H1 (cell line): ENCODE results near the gene DEGS2.

Experiments
- CTCF ChIP-seq, 3 experiments: IDR thresholded peaks; 1 replicate in 2 of 3; 2 replicates in 1 of 3; pipeline versions ENCODE4 v1.5.1 to v1.6.1; 2011; ENCODE audit warnings: low read length in 3 of 3, mild to moderate bottlenecking in 3 of 3, inconsistent platforms in 2 of 3, low read depth in 1 of 3, moderate library complexity in 1 of 3; ENCODE audit not compliant: insufficient read depth in 1 of 3; ENCODE audit errors: control extremely low read depth in 1 of 3
- HDAC2 ChIP-seq, 2 experiments: fragments of 300-600 bp in 1 of 2; sonication (generic) in 1 of 2; IDR thresholded peaks; 2 replicates each; pipeline ENCODE4 v1.6.1; 2011 to 2012; ENCODE audit warnings: low read depth in 2 of 2, low read length in 2 of 2, mild to moderate bottlenecking in 2 of 2, moderate library complexity in 2 of 2, borderline replicate concordance in 1 of 2, inconsistent platforms in 1 of 2
- KDM1A ChIP-seq: fragments of 200-600, 300-600 bp; sonication (generic); IDR thresholded peaks from 2 replicates; pipeline ENCODE4 v1.7.1; 2016; ENCODE audit warnings: mild to moderate bottlenecking, low read length, borderline replicate concordance
- KDM5A ChIP-seq: fragments of 200-600 bp; IDR thresholded peaks from 2 replicates; pipeline ENCODE4 v1.7.1; 2012; ENCODE audit warnings: mild to moderate bottlenecking, low read length, inconsistent platforms, mixed read lengths
- POLR2A ChIP-seq, 2 experiments: IDR thresholded peaks; 1 replicate in 1 of 2; 2 replicates in 1 of 2; pipeline ENCODE4 v1.6.1; 2011; ENCODE audit warnings: low read depth in 2 of 2, low read length in 2 of 2, mild to moderate bottlenecking in 2 of 2; ENCODE audit errors: control extremely low read depth in 1 of 2
- TAF1 ChIP-seq: IDR thresholded peaks from 2 replicates; pipeline ENCODE4 v1.6.1; 2011; ENCODE audit warnings: mild to moderate bottlenecking, low read depth, low read length
- TCF12 ChIP-seq: IDR thresholded peaks from 2 replicates; pipeline ENCODE4 v1.6.1; 2011; ENCODE audit warnings: low read depth, mild to moderate bottlenecking, low read length

- TF ChIP-seq KDM1A (no peak), TCF12 (no peak), POLR2A (IDR thresholded peaks at IDR 0.05; ENCODE audit: control extremely low read depth in 1 of 2, low read depth in 2 of 2, low read length in 2 of 2) (no peak), KDM5A (no peak), TAF1 (no peak), CTCF (IDR thresholded peaks at IDR 0.05; ENCODE audit: control extremely low read depth in 1 of 3, insufficient read depth in 1 of 3, low read depth in 1 of 3, low read length in 3 of 3) (no peak), HDAC2 (IDR thresholded peaks at IDR 0.05; ENCODE audit: borderline replicate concordance in 1 of 2, low read depth in 2 of 2, low read length in 2 of 2) (no peak)
Measured at GRCh38 chr14:100150932-100151587, 8.4 kb downstream of the DEGS2 start.
